Pulmonary artery endothelial cell (primary cell): ENCODE data around the gene ACMSD. TPM values are rescaled to one million over a fixed set of nuclear protein-coding genes. Genes with fewer than 3 reads are reported as not detected.

Experiments used
- DNase-seq: peaks from one replicate; pipeline ENCODE4 v3.0.0-alpha.2; 2011; ENCODE audit warnings: low read depth, low spot score
- total RNA-seq: library from RNA; depleted of rRNA; stranded (reverse); fragments of >200 nt; gene quantifications from 2 replicates; pipeline ENCODE4 v1.2.3, GENCODE V29; 2014

Gene ACMSD
- total RNA-seq, 1 donor from 2014 or later = not detected

DNA sequence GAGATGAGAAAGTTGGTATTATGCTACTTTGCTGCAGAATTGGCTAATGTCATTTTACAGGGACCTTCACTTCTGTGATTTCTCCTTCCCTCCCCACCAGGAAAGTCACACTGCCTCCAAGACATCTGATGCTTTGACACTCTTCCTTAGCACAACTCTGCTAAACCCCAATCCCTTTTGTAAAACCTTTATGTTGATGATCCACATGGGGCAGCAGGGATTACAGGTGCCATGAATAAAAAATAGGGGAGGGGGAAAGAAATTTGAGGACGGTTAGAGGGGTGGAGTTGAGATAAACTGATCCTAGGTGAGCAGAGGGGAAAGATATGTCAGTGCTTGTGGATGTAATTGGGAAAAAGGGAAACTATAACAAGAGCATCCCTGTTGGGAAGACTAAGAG lies 106.6 kb downstream of the ACMSD start:
- DNase-seq = no peak

DNA sequence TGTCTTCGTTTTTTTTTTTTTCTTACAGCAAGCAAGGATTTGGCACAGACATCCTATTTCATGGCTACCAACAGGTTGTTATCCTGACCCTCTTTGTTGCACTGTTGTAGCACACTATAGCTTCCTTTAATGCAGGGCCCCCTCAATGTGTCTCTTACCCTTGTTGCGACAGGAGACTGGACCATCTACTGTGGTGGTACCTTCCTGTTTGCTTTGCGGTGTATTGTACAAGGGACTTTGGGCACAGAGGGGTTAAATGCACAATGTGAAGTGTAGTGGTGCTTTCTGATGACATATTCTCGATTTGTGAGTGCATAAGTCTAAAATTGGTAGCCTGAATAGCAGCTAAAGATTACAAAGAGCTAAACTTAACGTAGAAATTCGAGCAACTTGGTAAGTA lies 107.7 kb downstream of the ACMSD start:
- no peak for DNase-seq

DNA sequence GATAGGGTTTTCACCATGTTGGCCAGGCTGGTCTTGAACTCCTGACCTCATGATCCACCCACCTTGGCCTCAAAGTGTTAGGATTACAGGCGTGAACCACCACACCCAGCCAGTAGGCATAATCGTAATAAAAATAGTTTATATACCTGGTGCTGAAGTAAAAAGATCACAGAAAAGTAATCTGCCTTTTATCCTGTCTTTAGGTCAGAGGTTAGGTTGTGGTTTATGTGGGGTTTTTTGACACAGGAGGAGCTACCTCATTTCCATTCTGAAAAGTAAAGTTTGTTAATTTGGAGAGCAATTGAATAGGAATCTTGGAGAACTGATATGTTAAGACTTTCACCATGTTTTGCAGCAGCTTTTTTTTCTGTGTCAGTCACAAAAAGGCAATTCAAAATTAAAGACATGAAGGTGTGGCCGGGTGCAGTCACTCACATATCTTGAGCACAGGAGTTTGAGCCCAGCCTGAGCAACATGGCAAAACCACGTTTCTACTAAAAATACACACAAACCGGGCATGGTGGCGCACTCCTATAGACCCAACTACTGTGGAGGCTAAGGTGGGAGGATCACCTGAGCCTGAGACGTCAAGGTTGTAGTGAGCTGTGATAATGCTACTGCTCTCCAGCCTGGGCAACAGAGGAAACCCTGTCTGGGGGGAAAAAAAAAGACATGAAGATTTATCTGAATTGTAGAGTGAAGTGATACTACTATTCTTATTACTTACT lies 111.7 kb downstream of the ACMSD start:
- no peak for DNase-seq

DNA sequence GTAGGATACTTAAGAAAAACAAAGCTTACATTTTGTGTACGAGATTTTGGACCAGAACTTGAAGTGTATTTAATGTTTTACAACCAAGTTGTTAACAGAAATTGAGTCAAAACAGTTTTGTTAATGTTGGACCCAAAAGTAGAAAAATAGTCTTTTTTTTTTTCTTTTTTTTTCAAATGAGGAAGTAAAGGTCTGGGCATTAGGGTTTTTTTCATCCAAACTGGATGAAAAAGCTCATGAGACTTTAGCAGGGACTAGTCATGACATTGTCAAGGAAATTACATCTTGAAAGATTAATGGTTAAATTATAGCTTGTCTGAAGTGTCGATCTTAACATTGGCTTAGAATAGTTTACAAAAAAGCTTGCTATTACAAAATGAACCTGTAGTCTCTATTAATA lies 112.5 kb downstream of the ACMSD start:
- DNase-seq = no peak

Other genes starting within 250 kb of the ACMSD start
- 0.81 and 2.2 TPM in 2 replicates for gene TMEM163, start 119.6 kb upstream of the ACMSD start, total RNA-seq
- gene CCNT2, start 80.2 kb downstream of the ACMSD start, total RNA-seq = 23.9 and 35.6 TPM in 2 replicates
- not detected in 2 replicates for gene MAP3K19, start 208.8 kb downstream of the ACMSD start, total RNA-seq
- 53.0 and 64.0 TPM in 2 replicates for gene RAB3GAP1, start 213.7 kb downstream of the ACMSD start, total RNA-seq